Measurements from ENCODE around the gene MACROH2A2.
"Not testable (repeated sequence)": the region's sequence is repeated elsewhere in the genome, so short reads cannot be mapped to it uniquely, and the experiment has no call there.

Gene MACROH2A2

DNA sequence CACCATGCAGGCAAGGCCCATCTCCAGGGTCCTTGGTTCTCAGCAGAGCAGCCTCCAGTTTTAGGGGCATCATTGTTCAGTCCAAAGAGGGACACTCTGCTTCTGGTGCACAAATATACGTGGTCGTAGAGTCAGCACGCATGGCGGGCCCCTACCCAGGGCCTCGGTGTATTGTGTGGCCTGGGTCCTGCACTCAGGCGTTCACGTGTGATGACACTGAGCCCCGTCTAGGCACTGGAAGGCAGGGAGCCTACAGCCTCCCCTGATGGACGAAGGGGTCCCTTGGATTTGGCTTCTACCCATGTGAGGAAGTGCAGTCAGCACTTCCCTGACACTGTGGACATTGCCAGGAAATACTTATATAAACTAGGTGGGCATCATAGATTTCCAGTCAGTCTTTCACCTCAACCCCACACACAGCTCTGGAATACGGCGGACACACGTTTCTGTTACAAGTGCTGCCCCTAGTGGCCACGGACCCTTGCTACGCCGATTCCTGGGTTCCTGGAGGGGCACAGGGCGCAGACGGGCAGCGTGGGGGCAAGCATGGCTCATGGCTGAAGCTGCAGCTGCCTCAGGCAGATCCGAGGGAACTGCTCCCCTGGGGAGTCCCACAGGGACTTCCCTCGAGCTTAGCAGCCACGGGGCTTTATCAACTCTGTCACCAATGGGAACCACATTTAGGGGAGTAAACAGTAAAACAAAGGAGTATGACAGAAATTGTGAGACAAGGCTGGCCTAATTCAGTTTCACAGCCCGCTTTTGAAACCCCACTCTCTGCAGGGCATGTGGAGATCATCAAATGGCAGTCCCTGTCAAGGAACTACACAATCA is 54.5 kb downstream of the MACROH2A2 start:
- no peak for DNase-seq

DNA sequence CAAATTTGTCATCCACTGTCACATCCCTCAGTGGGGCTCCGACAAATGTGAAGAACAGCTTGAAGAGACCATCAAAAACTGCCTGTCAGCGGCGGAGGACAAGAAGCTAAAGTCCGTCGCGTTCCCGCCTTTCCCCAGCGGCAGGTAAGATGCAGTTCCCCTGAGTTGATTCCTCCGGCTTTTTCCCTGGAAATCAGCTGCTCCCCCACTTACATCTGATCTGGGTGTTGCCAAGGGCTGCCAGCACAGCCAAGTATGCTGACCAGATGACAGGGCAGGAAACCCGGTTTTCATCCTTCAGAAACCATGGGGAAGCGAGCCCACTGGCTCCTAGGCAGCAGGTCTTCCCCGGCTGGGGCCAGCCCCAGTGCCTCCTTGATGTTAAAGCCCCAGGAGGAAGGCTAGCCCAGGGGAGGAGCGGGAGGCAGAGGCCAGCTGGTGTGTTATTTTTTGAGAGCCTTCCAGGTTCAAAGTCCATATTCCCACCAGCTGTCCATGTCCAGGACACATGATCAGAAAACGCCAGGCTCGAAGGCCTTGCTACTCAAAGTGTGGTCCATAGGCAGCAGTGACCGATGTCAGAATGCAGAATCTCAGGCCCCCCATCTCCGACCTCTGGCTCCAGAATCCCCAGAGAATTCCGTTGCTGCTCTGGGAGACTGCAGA is 56.6 kb downstream of the MACROH2A2 start:
- DNase-seq, result no peak

DNA sequence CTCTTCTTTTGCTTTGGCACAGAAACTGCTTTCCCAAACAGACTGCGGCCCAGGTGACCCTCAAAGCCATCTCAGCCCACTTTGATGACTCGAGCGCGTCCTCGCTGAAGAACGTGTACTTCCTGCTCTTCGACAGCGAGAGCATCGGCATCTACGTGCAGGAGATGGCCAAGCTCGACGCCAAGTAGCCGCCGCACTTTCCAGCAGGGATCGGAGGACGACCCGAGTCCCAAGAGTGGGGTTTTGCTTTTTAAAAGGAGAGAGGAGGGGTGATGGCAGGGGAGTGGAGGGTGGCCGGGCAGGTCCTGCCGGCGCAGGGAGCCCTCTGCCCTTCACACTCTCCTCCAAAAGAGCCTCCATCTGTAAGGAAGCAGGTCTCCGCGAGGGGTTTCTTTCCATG is 58.9 kb downstream of the MACROH2A2 start:
- no peak for DNase-seq

GRCh38 chr10:70112071-70112470 is 59.4 kb downstream of the MACROH2A2 start:
- DNase-seq, result no peak

DNA sequence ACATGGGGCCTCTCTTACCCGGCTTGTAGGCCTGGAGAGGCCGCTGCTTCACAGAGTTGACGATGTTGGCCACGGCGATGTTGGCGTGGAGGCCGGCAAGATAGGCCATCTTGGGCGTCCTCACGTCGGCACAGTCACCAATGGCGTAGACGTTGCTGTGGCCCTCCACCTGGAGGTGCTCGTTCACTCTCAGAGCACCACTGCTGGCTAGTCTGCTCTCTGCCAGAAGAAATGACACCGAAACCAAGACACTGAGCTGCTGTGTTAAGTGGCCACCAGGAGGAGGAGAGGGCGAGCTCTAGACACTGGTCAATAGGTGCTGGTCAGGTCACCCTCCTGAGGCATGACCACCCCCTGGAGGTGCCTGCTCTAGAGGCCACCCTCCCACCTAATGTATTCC is 62.3 kb downstream of the MACROH2A2 start:
- DNase-seq, result no peak

DNA sequence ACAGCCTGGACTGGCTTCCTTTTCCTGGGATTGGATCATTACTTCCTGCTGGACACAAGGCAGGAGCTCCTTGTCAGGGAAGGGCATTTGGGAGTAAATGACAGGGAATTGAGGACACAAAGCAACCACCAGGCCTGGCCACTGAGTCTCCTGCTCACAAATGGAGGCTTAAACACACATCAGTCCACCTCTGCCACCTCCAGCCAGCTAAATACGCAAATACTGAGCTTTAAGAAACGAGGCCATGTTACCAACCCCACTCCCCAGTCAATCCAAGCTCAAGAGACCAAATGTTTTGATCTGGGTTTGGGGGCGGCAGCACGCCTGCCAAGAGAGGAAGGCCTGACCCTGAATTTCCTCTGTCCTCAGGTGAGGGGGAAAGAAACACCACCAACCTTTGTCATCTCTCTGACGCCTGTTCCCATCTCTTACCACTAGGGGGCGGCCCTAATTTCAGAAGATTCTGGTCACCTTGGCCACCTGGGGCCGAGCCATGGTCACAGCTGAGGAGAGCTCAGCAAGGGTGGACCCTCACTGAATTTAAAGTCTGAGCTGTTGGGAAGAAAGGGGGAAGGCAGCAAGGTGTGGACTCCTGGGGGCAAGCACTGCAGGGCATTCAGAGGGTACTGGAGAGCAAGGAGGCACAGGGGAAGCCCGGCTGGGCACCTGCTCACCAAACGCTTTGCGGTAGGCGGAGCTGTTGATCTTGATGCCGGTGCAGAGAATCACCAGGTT is 63.5 kb downstream of the MACROH2A2 start:
- DNase-seq, result no peak

- no peak for DNase-seq
Measured at GRCh38 chr10:70117646-70118045, 65.0 kb downstream of the MACROH2A2 start.

GRCh38 chr10:70118196-70118595 is 65.5 kb downstream of the MACROH2A2 start:
- no peak for DNase-seq

- no peak for DNase-seq
Measured at GRCh38 chr10:70119197-70119596, 66.6 kb downstream of the MACROH2A2 start.

DNA sequence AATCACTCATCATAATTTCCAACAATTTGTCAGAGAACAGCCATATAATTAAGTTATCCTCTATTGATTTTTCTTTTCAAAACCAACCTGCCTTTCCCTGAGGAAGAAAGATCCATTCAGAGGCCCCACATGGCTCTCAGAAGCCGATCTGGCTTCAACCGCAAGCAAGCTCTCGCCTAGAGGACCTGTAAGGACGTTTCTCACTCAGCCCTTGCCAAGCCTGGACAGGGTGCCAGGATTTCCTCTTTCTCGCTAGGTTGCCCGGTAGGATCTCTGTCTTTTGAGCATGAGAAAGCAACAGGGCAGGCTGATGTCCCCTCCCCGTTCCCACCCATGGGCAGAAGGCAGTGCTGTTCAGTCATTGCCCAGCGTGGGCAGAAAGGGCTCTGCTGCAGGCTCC is 67.0 kb downstream of the MACROH2A2 start:
- no peak for DNase-seq

DNA sequence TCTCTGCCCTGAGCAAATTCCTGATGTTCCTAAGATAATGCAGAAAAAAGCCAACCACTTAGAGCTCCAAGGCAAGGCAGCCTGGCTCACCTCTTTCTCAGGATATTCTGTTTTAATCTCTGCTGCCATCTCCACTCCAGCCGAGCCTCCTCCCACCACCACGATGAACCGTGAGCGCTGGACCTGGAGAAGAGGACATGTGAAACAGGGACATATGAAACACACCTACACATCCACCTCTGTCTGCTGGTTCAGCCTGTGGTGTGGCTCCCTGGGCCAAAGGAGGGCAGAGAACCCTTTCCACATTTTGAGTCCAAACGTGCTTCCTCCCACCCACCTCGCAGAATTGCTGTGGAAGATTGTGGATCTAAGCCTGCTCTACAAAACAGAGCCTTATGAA is 67.8 kb downstream of the MACROH2A2 start:
- DNase-seq, result no peak

- no peak for DNase-seq
Measured at GRCh38 chr10:70121281-70121949, 68.8 kb downstream of the MACROH2A2 start.

DNA sequence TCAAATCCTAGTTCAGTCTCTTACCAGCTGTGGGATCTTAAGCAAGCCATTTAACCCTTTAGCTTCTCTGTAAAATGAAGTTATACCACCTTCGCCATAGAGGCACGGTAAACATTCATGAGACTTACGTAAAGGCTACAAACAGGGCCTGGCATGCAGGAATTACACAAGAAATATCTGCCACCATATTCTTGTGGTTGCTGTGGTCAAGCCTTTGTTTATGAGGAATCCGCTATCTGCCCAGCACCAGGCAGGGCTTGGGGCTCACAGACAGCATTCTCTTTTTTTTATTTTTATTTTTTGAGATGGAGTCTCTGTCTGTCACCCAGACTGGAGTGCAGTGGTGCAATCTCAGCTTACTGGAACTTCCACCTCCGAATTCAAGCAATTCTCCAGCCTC is 70.1 kb downstream of the MACROH2A2 start:
- DNase-seq, result no peak

DNA sequence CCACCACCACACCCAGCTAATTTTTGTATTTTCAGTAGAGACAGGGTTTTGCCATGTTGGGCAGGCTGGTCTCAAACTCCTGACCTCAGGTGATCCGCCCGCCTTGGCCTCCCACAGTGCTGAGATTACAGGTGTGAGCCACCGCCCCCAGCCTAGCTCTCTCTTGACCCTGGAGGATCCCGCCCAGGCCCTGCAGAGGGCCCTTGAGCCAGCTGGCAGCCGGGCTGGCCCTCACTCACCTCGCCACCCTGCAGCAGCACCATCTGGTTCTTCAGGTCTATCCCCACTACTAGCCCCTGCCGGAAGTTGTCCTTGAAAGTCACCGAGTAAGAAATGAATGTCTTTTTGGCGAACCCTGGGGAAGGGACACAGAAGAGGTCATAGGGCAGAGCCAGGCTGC is 70.5 kb downstream of the MACROH2A2 start:
- DNase-seq, result not testable (repeated sequence)

GRCh38 chr10:70123817-70124216 is 71.2 kb downstream of the MACROH2A2 start:
- no peak for DNase-seq

DNA sequence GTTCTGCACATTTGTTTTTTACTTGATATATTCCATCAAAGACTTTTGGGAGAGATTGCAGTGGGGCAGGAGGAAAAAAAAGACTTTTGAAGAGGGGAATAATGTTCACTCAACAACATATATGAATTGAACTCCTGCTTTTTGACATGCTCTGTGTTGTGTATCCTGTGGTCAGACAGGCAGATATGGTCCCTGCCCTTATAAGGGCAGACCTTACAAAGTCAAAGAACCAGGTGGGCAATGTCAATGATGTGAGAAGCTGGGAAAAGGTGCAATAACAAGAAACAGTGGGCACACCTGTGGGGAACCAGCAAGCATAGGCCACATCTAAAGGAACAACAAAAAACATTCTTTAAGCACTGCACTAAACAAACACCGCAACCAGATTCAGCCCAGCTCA is 71.8 kb downstream of the MACROH2A2 start:
- DNase-seq, result no peak

DNA sequence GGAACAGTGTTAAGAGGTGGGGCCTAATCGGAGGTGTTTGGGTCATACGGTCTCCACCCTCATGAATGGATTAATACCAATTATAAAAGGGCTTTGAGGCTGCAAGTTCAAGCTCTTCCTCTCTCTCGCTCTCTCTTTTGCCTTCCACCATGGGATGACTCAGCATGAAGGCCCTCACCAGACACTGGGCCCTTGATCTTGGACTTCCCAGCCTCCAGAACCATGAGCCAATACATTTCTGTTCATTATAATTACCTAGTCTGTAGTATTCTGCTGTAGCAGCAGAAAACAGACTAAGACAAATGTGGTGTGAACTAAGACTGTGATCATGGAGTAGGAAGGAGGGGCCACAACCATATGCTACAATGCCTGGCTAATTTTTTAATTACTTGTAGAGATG is 72.3 kb downstream of the MACROH2A2 start:
- no peak for DNase-seq

DNA sequence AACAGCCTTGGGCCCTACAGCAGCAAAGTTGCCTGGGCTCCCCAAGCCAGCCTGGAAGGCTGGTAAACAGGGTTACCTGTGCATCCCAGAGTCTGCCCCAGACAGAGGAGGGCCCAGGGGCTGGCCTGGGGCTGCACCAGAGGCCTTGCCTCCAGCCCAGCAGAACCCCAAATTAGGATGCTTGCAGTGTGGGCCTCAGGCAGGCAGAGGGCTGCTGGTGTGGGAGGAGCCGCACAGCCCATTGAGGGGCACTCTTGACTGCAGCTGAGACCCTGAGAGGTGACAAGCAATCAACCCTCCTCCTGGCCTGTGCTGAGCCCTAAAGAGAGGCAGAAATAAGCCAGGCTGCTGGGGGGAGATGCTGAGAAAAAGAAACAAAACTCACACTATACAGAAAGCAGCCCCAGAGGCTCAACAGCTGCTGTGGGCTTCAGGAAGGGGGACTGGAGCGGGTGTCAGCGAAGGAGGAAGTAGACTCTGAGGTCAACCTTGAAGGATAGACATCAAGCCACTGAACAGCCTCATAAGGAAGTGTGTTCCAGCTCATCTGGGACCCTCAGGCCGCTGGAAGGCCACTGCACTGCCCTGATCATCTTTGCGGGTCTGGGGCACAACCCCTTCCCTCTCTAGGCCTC is 73.4 kb downstream of the MACROH2A2 start:
- DNase-seq, result no peak

GRCh38 chr10:70126700-70127395 is 74.2 kb downstream of the MACROH2A2 start:
- no peak for DNase-seq

DNA sequence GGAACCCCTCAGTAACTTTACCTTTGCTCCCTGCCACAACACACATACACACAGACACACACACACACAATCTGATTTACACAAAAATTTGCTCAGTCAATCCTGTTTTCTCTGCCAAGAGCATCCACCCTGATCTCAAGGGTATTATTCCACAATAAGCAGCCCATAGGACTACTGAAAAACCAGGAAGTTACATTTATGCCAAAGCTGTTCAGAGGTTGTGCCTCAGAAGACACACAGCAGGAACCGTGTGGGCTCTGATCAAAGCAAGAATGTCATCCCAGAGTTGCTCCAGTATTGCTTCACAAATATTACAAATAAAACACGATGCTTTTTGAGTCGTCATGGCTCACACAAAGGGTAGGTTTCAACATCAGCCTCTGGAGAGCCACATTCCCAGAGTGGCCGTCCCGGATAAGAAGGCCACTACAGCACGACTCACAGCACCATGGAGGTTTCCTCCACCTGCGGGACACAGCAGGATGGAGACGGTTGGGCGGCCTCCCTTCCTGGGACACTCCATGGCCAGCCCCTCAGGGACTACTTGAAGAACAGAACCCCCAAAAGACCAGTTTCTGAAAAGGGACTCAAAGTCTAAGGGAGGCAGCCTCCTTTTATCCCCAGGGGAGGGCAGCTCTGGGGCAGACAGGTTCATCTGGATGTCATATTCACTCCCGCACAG is 78.4 kb downstream of the MACROH2A2 start:
- no peak for DNase-seq

- DNase-seq, result no peak
Measured at GRCh38 chr10:70131560-70131937, 78.9 kb downstream of the MACROH2A2 start.

All from NCI-H446 treated with DMSO at 0.1 percent for 48 hours (cell line).